Lung (tissue), 12 donors: ENCODE data around the gene UAP1L1. TPM values are rescaled to one million over a fixed set of nuclear protein-coding genes. Genes with fewer than 3 reads are reported as not detected.

Source experiments
- ATAC-seq: fragments of 200-7000 bp; cut with Tn5 transposase; one replicate; pipeline ENCODE4 v1.9.1; 2020; ENCODE audit warnings: moderate number of reproducible peaks; ENCODE audit not compliant: insufficient read depth, low FRiP score
- DNase-seq, 3 donors: peaks; one replicate each; pipeline ENCODE4 v3.0.0-alpha.2; 2013 to 2017
- H3K27ac ChIP-seq, 2 donors: one replicate each; pipeline ENCODE4 v1.5.1; 2013; ENCODE audit warnings: mild to moderate bottlenecking in 2 of 2, moderate library complexity in 2 of 2, control low read depth in 1 of 2, inconsistent platforms in 1 of 2, low read depth in 1 of 2, low read length in 1 of 2
- H3K27me3 ChIP-seq, 3 donors: one replicate each; pipeline ENCODE4 v1.5.1; 2013; ENCODE audit warnings: low read length in 2 of 3; ENCODE audit not compliant: control insufficient read depth in 3 of 3, insufficient read depth in 3 of 3
- H3K36me3 ChIP-seq, 4 donors: one replicate each; pipeline ENCODE4 v1.5.1; 2013; ENCODE audit warnings: low read length in 4 of 4, mild to moderate bottlenecking in 1 of 4, moderate library complexity in 1 of 4; ENCODE audit not compliant: control insufficient read depth in 4 of 4, insufficient read depth in 4 of 4
- H3K4me1 ChIP-seq, 5 donors: one replicate each; pipeline ENCODE4 v1.5.1; 2013; ENCODE audit warnings: low read length in 5 of 5, mild to moderate bottlenecking in 2 of 5, moderate library complexity in 1 of 5; ENCODE audit not compliant: control insufficient read depth in 5 of 5, insufficient read depth in 5 of 5
- H3K4me3 ChIP-seq: one replicate; pipeline ENCODE4 v1.5.1; 2013; ENCODE audit warnings: mild to moderate bottlenecking, control low read depth, moderate library complexity
- H3K9ac ChIP-seq, 2 donors: one replicate each; pipeline ENCODE4 v1.5.1; 2013; ENCODE audit warnings: low read length in 2 of 2, control low read depth in 1 of 2; ENCODE audit not compliant: insufficient read depth in 1 of 2
- H3K9me3 ChIP-seq, 4 donors: one replicate each; pipeline ENCODE4 v1.5.1; 2013; ENCODE audit warnings: low read length in 3 of 4, mild to moderate bottlenecking in 1 of 4, moderate library complexity in 1 of 4; ENCODE audit not compliant: control insufficient read depth in 4 of 4, insufficient read depth in 3 of 4
- CTCF ChIP-seq: IDR thresholded peaks from 2 replicates; pipeline ENCODE4 v1.5.1; 2012; ENCODE audit warnings: mild to moderate bottlenecking; ENCODE audit errors: control extremely low read depth, extremely low read depth
- WGBS, 2 donors: extraction: QIAGEN DNeasy Blood & Tissue Kit; methylation state at CpG; one replicate each; pipeline ENCODE4 v1.1.7; 2013; 5-methylcytosine and 5-hydroxymethylcytosine counted together
- polyA plus RNA-seq, 2 donors: library from polyadenylated mRNA; stranded (reverse); fragments of 200-250 nt; gene quantifications; one replicate each; pipeline ENCODE4 v1.2.1, GENCODE V29; 2013
- total RNA-seq, 2 donors: library from RNA; depleted of rRNA in 1 of 2; stranded (reverse); fragments of >200 nt in 1 of 2; gene quantifications; one replicate each; pipeline ENCODE4 v1.2.1, GENCODE V29; 2014 to 2021
- donor health status: control.
- donor health status: control.
- donor health status: Bipolar disorder and iron deficiency.
- donor health status: healthy.
- donor health status: DM: yes; HTN: yes; CAD: no.

UAP1L1 gene
- total and polyA plus RNA-seq, 4 donors = 12.2 to 35.5 (median 17.1) TPM

- Histone ChIP-seq H3K4me1 (peaks cover 0 to 10% (median 0%) of the 10 kb centered on the region in 5 donors), H3K9me3 (no peaks in the 10 kb centered on the region), H3K27ac (no peak overlapping the region), H3K36me3 (peaks cover 0 to 15% (median 0%) of the 10 kb centered on the region in 4 donors), H3K9ac (no peak overlapping the region), H3K27me3 (peaks cover 0 to 1% (median 0%) of the 10 kb centered on the region in 3 donors), H3K4me3 (no peak overlapping the region)
- TF ChIP-seq CTCF = no peak
- ATAC-seq (no peak), DNase-seq (no peak)
- 85 to 87% methylated on average over 9 of the region's 9 CpGs for WGBS, 2 donors
These were observed 38.4 kb upstream of the UAP1L1 start for GRCh38 chr9:137038916-137039315.

DNA sequence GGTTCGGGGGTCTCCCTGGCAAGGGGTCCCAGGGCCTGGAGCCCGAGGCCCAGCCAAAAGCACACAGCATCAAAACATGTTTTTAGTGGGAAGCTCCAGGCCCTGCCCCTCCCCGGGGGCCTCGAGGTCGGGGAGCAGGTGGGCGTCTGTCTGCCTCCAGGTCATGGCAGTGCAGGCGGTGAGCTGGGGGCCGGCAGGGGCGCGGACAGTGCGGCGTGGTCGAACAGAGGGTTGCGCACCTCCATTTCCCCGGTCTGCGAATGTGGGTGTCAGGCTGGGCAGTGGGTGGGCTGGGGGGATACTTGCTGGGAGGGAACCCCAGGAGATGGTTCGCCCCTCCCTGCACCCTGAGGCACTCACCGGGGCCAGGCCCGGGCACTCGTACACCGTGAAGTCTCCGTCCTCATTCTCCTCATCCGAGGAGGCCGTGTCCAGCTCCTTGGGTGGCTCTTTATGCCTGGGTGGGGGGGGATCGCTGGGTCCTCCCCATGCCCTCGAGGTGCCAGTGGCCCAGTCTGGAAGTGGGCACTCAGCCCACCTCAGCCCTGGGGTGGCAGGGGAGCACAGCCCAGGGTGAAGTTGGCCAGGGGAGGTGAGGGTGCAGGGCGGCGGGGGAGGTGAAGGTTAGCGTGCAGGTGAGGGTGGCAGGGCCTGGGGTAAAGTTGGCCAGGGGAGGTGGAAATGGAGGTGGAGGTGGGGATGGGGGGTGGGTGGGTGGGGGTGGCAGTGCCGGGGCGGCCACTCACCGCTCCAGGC lies 37.5 kb upstream of the UAP1L1 start:
- no peaks in the 10 kb centered on the region for H3K9me3 ChIP-seq
- 92 to 93% methylated on average over 30 to 32 of the region's 32 CpGs for WGBS, 2 donors
- H3K4me3 ChIP-seq = no peak overlapping the region
- DNase-seq (no peak), ATAC-seq (no peak)
- no peak overlapping the region for H3K9ac ChIP-seq
- H3K4me1 ChIP-seq = peaks cover 0 to 17% (median 0%) of the 10 kb centered on the region in 5 donors
- peaks cover 0 to 15% (median 0%) of the 10 kb centered on the region in 4 donors for H3K36me3 ChIP-seq
- no peak for TF ChIP-seq CTCF
- H3K27ac ChIP-seq = no peak overlapping the region
- H3K27me3 ChIP-seq = peaks cover 0 to 10% (median 4%) of the 10 kb centered on the region in 3 donors

GRCh38 chr9:137040568-137040967 lies 36.7 kb upstream of the UAP1L1 start:
- peak overlapping the region in 1 of 2 donors; percentile 48 for H3K27ac ChIP-seq
- peaks cover 0 to 15% (median 0%) of the 10 kb centered on the region in 4 donors for H3K36me3 ChIP-seq
- peaks cover 0 to 16% (median 7%) of the 10 kb centered on the region in 3 donors for H3K27me3 ChIP-seq
- DNase-seq = no peak
- peaks cover 0 to 14% (median 0%) of the 10 kb centered on the region in 5 donors for H3K4me1 ChIP-seq
- no peak for TF ChIP-seq CTCF
- ATAC-seq = no peak
- WGBS, 2 donors = 81 to 86% methylated on average over 21 to 23 of the region's 23 CpGs
- no peak overlapping the region for H3K4me3 ChIP-seq
- no peak overlapping the region for H3K9ac ChIP-seq
- H3K9me3 ChIP-seq = no peaks in the 10 kb centered on the region
